ENCODE results near the gene SMYD5. TPM values are rescaled to one million over a fixed set of nuclear protein-coding genes. Genes with fewer than 3 reads are reported as not detected.

The SMYD5 gene
- total and polyA plus RNA-seq, 9 of the 15 experiments (the other 6 are each of a cell fraction or from before 2014, with no cell fraction given): 11.4 to 56.8 (median 32.0) TPM

- TF ChIP-seq STAG1 (CRISPR knock-in tag; IDR thresholded peaks at IDR 0.05; ENCODE audit: borderline replicate concordance) (peak; percentile 90), ZNF764 (CRISPR knock-in tag; IDR thresholded peaks at IDR 0.05; ENCODE audit: low read depth) (no peak), POLR2H (tag; IDR thresholded peaks at IDR 0.05; ENCODE audit: low read depth) (no peak), ZNF407 (IDR thresholded peaks at IDR 0.05; ENCODE audit: low read depth) (peak; percentile 17; the same call in 1 of the 2 replicates), ZBTB11 (CRISPR knock-in tag; IDR thresholded peaks at IDR 0.05) (peak in 1 of 3 experiments; percentile 19; a peak in 1 of 6 replicates), MEF2A (IDR thresholded peaks at IDR 0.05; ENCODE audit: control insufficient read depth, low read depth, low read length) (no peak), ZNF124 (CRISPR knock-in tag; IDR thresholded peaks at IDR 0.05) (no peak), ZZZ3 (IDR thresholded peaks at IDR 0.05) (no peak), KAT7 (CRISPR knock-in tag; IDR thresholded peaks at IDR 0.05; ENCODE audit: borderline replicate concordance) (peak; percentile 69; the same call in 1 of the 2 replicates), TOE1 (IDR thresholded peaks at IDR 0.05; ENCODE audit: borderline replicate concordance) (peak; percentile 46; the same call in 1 of the 2 replicates), TOE1 (CRISPR knock-in tag; IDR thresholded peaks at IDR 0.05; ENCODE audit: borderline replicate concordance, low read depth) (no peak)
- TF ChIP-seq, protein P1, sequence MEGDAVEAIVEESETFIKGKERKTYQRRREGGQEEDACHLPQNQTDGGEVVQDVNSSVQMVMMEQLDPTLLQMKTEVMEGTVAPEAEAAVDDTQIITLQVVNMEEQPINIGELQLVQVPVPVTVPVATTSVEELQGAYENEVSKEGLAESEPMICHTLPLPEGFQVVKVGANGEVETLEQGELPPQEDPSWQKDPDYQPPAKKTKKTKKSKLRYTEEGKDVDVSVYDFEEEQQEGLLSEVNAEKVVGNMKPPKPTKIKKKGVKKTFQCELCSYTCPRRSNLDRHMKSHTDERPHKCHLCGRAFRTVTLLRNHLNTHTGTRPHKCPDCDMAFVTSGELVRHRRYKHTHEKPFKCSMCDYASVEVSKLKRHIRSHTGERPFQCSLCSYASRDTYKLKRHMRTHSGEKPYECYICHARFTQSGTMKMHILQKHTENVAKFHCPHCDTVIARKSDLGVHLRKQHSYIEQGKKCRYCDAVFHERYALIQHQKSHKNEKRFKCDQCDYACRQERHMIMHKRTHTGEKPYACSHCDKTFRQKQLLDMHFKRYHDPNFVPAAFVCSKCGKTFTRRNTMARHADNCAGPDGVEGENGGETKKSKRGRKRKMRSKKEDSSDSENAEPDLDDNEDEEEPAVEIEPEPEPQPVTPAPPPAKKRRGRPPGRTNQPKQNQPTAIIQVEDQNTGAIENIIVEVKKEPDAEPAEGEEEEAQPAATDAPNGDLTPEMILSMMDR (IDR thresholded peaks at IDR 0.05 in 2 of 3, conservative IDR thresholded peaks at IDR 0.05 in 1 of 3; ENCODE audit: insufficient read depth in 2 of 3, low read depth in 1 of 3, low read length in 3 of 3): peak; percentile 95 to 99 (median 99)
Observed at GRCh38 chr2:73176881-73177644, 37.0 kb upstream of the SMYD5 start (continued).

All from K562 (cell line).